A673 (cell line): Measurements from ENCODE around the gene TSPYL1. TPM values are rescaled to one million over a fixed set of nuclear protein-coding genes. Genes with fewer than 3 reads are reported as not detected.

Source experiments
- BruUV-seq: library from RNA; stranded (reverse); fragments of 400-500 nt; replicated peaks from 2 replicates; lab custom pipeline; 2021; lab: Mats Ljungman, UMichigan
- CTCF ChIA-PET: fragments of 300-600 bp; sonication (Branson Sonifier 250); formaldehyde crosslinking; loops from one replicate; lab custom pipeline; 2022; ENCODE audit warnings: antibody characterized with exemption; lab: Charles Lee
- POLR2A ChIA-PET: fragments of 300-600 bp; sonication (Branson Sonifier 250); formaldehyde crosslinking; loops from one replicate; lab custom pipeline; 2022; ENCODE audit warnings: antibody characterized with exemption; ENCODE audit not compliant: low non-redundant PET; lab: Charles Lee
- DNase-seq: peaks from one replicate; pipeline ENCODE4 v3.0.0-alpha.2; 2015; ENCODE audit warnings: low spot score
- H3K27ac ChIP-seq: fragments of 200-600 bp; sonication (generic); 2 replicates; pipeline ENCODE4 v1.5.1; 2016; ENCODE audit warnings: mixed run types, low read depth, mild to moderate bottlenecking, mixed read lengths, antibody characterized with exemption, low read length; ENCODE audit not compliant: poor library complexity, severe bottlenecking
- H3K27me3 ChIP-seq: fragments of 200-600 bp; sonication (generic); replicated peaks from 2 replicates; pipeline ENCODE4 v1.6.1; 2017; ENCODE audit warnings: mixed run types, low read depth, mild to moderate bottlenecking, mixed read lengths, antibody characterized with exemption, low read length; ENCODE audit not compliant: insufficient read depth, poor library complexity
- H3K36me3 ChIP-seq: fragments of 200-600 bp; sonication (generic); 2 replicates; pipeline ENCODE4 v1.6.1; 2016; ENCODE audit warnings: mixed run types, mild to moderate bottlenecking, mixed read lengths, antibody characterized with exemption, low read length; ENCODE audit not compliant: insufficient read depth, poor library complexity, severe bottlenecking
- H3K4me1 ChIP-seq: fragments of 200-600 bp; sonication (generic); 2 replicates; pipeline ENCODE4 v1.6.1; 2017; ENCODE audit warnings: mixed run types, mild to moderate bottlenecking, mixed read lengths, antibody characterized with exemption, low read length; ENCODE audit not compliant: insufficient read depth, poor library complexity, severe bottlenecking
- H3K4me3 ChIP-seq: fragments of 200-600 bp; sonication (generic); 2 replicates; pipeline ENCODE4 v1.5.1; 2016; ENCODE audit warnings: low read depth, mixed run types, mild to moderate bottlenecking, mixed read lengths, low read length; ENCODE audit not compliant: poor library complexity, severe bottlenecking
- H3K9me3 ChIP-seq: fragments of 200-600 bp; sonication (generic); 2 replicates; pipeline ENCODE4 v1.6.1; 2016; ENCODE audit warnings: mixed run types, low read depth, mild to moderate bottlenecking, mixed read lengths, antibody characterized with exemption, low read length; ENCODE audit not compliant: poor library complexity, severe bottlenecking
- EZH2 ChIP-seq: fragments of 200-600 bp; sonication (generic); IDR thresholded peaks from 2 replicates; pipeline ENCODE4 v1.6.1; 2017; ENCODE audit warnings: borderline replicate concordance, low read depth, mild to moderate bottlenecking, mixed read lengths, antibody characterized with exemption, low read length; ENCODE audit not compliant: poor library complexity, severe bottlenecking
- intact Hi-C: fragments of 100-400 bp; cut with micrococcal nuclease; formaldehyde crosslinking; loops from one replicate; pipeline ENCODE4 v1.10.0; 2022; ENCODE audit not compliant: unreplicated experiment
- total RNA-seq: library from RNA; stranded (reverse); gene quantifications from 2 replicates; pipeline ENCODE4 v1.2.3, GENCODE V29; 2021
- TF ChIP-seq, protein P1 (sequence below): fragments of 300-800, 200-600 bp; sonication (generic); conservative IDR thresholded peaks from 2 replicates; pipeline ENCODE4 v1.5.1; 2017; ENCODE audit warnings: low read depth, mild to moderate bottlenecking, antibody characterized with exemption, low read length, moderate library complexity, mixed read lengths

The TSPYL1 gene
- total RNA-seq, 1 experiment from 2014 or later = 41.1 TPM

DNA sequence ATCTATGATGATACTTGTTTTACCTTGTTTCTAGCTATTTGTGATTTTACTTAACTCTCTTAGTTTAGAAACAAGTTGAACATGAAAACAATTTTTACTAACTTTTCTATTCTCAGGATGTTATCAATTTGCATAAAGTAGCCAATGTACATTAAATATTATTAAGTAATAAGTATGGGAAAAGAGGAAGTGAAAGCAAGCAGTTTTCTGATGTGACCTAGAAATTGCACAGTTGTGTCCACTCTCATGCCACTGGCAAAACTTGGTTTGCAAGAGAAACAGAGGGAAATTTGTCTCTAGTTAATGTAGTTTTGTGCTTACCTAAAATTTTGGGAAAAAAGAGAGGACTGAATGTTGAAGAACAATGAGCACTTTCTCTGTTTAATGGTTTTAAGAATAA is 19.2 kb upstream of the TSPYL1 start:
- Histone ChIP-seq H3K9me3 (no peaks in the 10 kb centered on the region), H3K27me3 (no peaks in the 10 kb centered on the region), H3K4me3 (no peak overlapping the region), H3K4me1 (no peaks in the 10 kb centered on the region), H3K36me3 (no peaks in the 10 kb centered on the region), H3K27ac (no peak overlapping the region)
- DNase-seq = no peak
- intact Hi-C loops = no loop called here
- BruUV-seq = no TSS peak
- POLR2A ChIA-PET = no interaction called here
- TF ChIP-seq, protein P1, sequence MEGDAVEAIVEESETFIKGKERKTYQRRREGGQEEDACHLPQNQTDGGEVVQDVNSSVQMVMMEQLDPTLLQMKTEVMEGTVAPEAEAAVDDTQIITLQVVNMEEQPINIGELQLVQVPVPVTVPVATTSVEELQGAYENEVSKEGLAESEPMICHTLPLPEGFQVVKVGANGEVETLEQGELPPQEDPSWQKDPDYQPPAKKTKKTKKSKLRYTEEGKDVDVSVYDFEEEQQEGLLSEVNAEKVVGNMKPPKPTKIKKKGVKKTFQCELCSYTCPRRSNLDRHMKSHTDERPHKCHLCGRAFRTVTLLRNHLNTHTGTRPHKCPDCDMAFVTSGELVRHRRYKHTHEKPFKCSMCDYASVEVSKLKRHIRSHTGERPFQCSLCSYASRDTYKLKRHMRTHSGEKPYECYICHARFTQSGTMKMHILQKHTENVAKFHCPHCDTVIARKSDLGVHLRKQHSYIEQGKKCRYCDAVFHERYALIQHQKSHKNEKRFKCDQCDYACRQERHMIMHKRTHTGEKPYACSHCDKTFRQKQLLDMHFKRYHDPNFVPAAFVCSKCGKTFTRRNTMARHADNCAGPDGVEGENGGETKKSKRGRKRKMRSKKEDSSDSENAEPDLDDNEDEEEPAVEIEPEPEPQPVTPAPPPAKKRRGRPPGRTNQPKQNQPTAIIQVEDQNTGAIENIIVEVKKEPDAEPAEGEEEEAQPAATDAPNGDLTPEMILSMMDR = no peak
- no peak for TF ChIP-seq EZH2
- CTCF ChIA-PET = no interaction called here

DNA sequence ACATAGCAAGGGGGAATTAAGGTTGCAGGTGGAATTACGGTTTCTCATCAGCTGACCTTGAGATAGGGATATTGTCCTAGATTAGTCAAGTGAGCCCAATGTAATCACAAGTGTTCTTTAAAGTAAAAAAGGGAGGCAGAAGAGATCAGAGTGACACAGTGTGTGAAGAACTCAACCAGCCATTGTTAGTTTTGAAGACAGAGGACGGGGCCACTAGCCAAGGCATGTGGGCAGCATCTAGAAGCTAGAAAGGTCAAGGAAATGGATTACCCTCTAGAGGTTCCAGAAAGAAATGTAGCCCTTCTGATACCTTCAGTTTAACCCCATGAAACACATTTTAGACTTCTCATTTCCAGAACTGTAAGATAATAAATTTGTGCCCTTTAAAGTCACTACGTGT is 18.5 kb upstream of the TSPYL1 start:
- CTCF ChIA-PET = no interaction called here
- intact Hi-C loops = no loop called here
- no peak for DNase-seq

DNA sequence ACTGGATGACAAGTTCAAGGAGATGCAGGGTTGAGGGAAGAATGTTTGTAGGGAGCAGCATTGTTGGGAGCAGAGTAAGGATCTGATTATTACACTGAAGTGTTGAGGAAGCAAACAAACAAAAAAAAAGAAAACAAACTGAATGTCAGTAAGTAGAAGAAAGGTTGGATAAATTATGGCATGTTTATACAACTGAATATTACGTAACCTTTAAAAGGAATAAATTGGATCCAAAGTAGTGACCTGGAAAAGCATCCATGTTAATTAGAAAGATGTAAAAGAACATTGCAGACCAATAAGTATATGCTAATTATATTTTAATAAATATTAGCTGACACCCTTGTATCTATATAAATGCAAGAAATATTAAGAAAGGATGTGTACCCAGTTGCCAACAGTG is 12.8 kb upstream of the TSPYL1 start:
- CTCF ChIA-PET = no interaction called here
- POLR2A ChIA-PET = no interaction called here
- no TSS peak for BruUV-seq

More for the DNA sequence above, 18.5 kb upstream of the TSPYL1 start:
- no peak overlapping the region for H3K4me3 ChIP-seq
- BruUV-seq = no TSS peak
- no peaks in the 10 kb centered on the region for H3K4me1 ChIP-seq
- no peaks in the 10 kb centered on the region for H3K27me3 ChIP-seq
- H3K27ac ChIP-seq = no peak overlapping the region
- H3K36me3 ChIP-seq = no peaks in the 10 kb centered on the region
- H3K9me3 ChIP-seq = no peaks in the 10 kb centered on the region
- POLR2A ChIA-PET = no interaction called here
- TF ChIP-seq, protein P1 = no peak
- TF ChIP-seq EZH2 = no peak

More for the DNA sequence above, 12.8 kb upstream of the TSPYL1 start:
- DNase-seq = no peak
- Histone ChIP-seq H3K4me1 (no peaks in the 10 kb centered on the region), H3K9me3 (no peaks in the 10 kb centered on the region), H3K4me3 (no peak overlapping the region), H3K27me3 (no peaks in the 10 kb centered on the region), H3K27ac (no peak overlapping the region), H3K36me3 (no peaks in the 10 kb centered on the region)
- no peak for TF ChIP-seq EZH2
- TF ChIP-seq, protein P1 = no peak
- intact Hi-C loops = no loop called here
